Activated CD4-positive, alpha-beta T cell treated with anti-CD3 and anti-CD28 coated beads, Interleukin-2, amount 50 U/mL, for 4 hours (primary cell): ENCODE results near the gene TPM4.

Experiments used
- DNase-seq, 2 experiments: peaks; one replicate each; pipeline ENCODE4 v3.0.0-alpha.2; 2020

Gene TPM4

GRCh38 chr19:16042533-16043085 is 33.7 kb upstream of the TPM4 start:
- DNase-seq, result no peak

GRCh38 chr19:16043156-16043757 is 33.0 kb upstream of the TPM4 start:
- no peak for DNase-seq

GRCh38 chr19:16044746-16045145 is 31.5 kb upstream of the TPM4 start:
- no peak for DNase-seq

- DNase-seq, result no peak
Measured at GRCh38 chr19:16045171-16045570, 31.1 kb upstream of the TPM4 start.

- DNase-seq, result no peak
Measured at GRCh38 chr19:16045893-16046292, 30.4 kb upstream of the TPM4 start.

- DNase-seq, result no peak
Measured at GRCh38 chr19:16048583-16048982, 27.7 kb upstream of the TPM4 start.

GRCh38 chr19:16051254-16052025 is 24.9 kb upstream of the TPM4 start:
- peak in 1 of 2 experiments; percentile 27 for DNase-seq

GRCh38 chr19:16052353-16052752 is 23.9 kb upstream of the TPM4 start:
- DNase-seq, result no peak

GRCh38 chr19:16057062-16057461 is 19.2 kb upstream of the TPM4 start:
- DNase-seq, result no peak

- DNase-seq, result no peak
Measured at GRCh38 chr19:16060294-16060693, 16.0 kb upstream of the TPM4 start.

- no peak for DNase-seq
Measured at GRCh38 chr19:16061943-16062342, 14.4 kb upstream of the TPM4 start.

- DNase-seq, result peak; percentile 67 to 68
Measured at GRCh38 chr19:16062789-16063188, 13.5 kb upstream of the TPM4 start.

GRCh38 chr19:16064209-16064889 is 11.9 kb upstream of the TPM4 start:
- no peak for DNase-seq

GRCh38 chr19:16066611-16067104 is 9.6 kb upstream of the TPM4 start:
- DNase-seq, result peak; percentile 42 to 44

GRCh38 chr19:16067205-16067938 is 8.9 kb upstream of the TPM4 start:
- no peak for DNase-seq

GRCh38 chr19:16068696-16069259 is 7.5 kb upstream of the TPM4 start:
- no peak for DNase-seq

- DNase-seq, result no peak
Measured at GRCh38 chr19:16069813-16070365, 6.4 kb upstream of the TPM4 start.

- DNase-seq, result peak; percentile 80 to 85
Measured at GRCh38 chr19:16070366-16070990, 5.8 kb upstream of the TPM4 start.

GRCh38 chr19:16071072-16071691 is 5.1 kb upstream of the TPM4 start:
- no peak for DNase-seq

- no peak for DNase-seq
Measured at GRCh38 chr19:16073481-16073880, 2.8 kb upstream of the TPM4 start.

GRCh38 chr19:16073988-16074387 is 2.3 kb upstream of the TPM4 start:
- DNase-seq, result no peak
